ENCODE results near the gene CD74.

The CD74 gene

GRCh38 chr5:150442699-150443080 lies 30.0 kb upstream of the CD74 start:
- TF ChIP-seq FOXP2 (optimal IDR thresholded peaks at IDR 0.05; ENCODE audit: borderline replicate concordance, extremely low read depth, extremely low read length, insufficient read depth) (no peak), POLR2AphosphoS5 (IDR thresholded peaks at IDR 0.05; ENCODE audit: low read depth, low read length) (peak; percentile 51; the same call in 1 of the 2 replicates)

GRCh38 chr5:150441813-150442698 lies 29.3 kb upstream of the CD74 start:
- no peak for TF ChIP-seq FOXP2 (optimal IDR thresholded peaks at IDR 0.05; ENCODE audit: borderline replicate concordance, extremely low read depth, extremely low read length, insufficient read depth)
- no peak for TF ChIP-seq TAF1 (IDR thresholded peaks at IDR 0.05; ENCODE audit: borderline replicate concordance, insufficient read depth, low read length)
- TF ChIP-seq SIN3A (IDR thresholded peaks at IDR 0.05; ENCODE audit: borderline replicate concordance, insufficient read depth, low read length) = no peak
- TF ChIP-seq POLR2AphosphoS5 (IDR thresholded peaks at IDR 0.05; ENCODE audit: low read depth, low read length) = no peak
- no peak for TF ChIP-seq REST (IDR thresholded peaks at IDR 0.05; ENCODE audit: insufficient read depth in 1 of 2, low read depth in 2 of 2, low read length in 2 of 2)

- TF ChIP-seq TAF1 (IDR thresholded peaks at IDR 0.05; ENCODE audit: borderline replicate concordance, insufficient read depth, low read length) (no peak), SIN3A (IDR thresholded peaks at IDR 0.05; ENCODE audit: borderline replicate concordance, insufficient read depth, low read length) (no peak), FOXP2 (optimal IDR thresholded peaks at IDR 0.05; ENCODE audit: borderline replicate concordance, extremely low read depth, extremely low read length, insufficient read depth) (no peak), REST (IDR thresholded peaks at IDR 0.05; ENCODE audit: insufficient read depth in 1 of 2, low read depth in 2 of 2, low read length in 2 of 2) (no peak), POLR2AphosphoS5 (IDR thresholded peaks at IDR 0.05; ENCODE audit: low read depth, low read length) (no peak)
These were observed 28.5 kb upstream of the CD74 start for GRCh38 chr5:150440948-150441812.

GRCh38 chr5:150438873-150439546 lies 26.3 kb upstream of the CD74 start:
- TF ChIP-seq TAF1 (IDR thresholded peaks at IDR 0.05; ENCODE audit: borderline replicate concordance, insufficient read depth, low read length) = no peak
- TF ChIP-seq SIN3A (IDR thresholded peaks at IDR 0.05; ENCODE audit: borderline replicate concordance, insufficient read depth, low read length) = no peak
- no peak for TF ChIP-seq POLR2AphosphoS5 (IDR thresholded peaks at IDR 0.05; ENCODE audit: low read depth, low read length)
- TF ChIP-seq FOXP2 (optimal IDR thresholded peaks at IDR 0.05; ENCODE audit: borderline replicate concordance, extremely low read depth, extremely low read length, insufficient read depth) = no peak
- no peak for TF ChIP-seq REST (IDR thresholded peaks at IDR 0.05; ENCODE audit: insufficient read depth in 1 of 2, low read depth in 2 of 2, low read length in 2 of 2)

- TF ChIP-seq FOXP2 (optimal IDR thresholded peaks at IDR 0.05; ENCODE audit: borderline replicate concordance, extremely low read depth, extremely low read length, insufficient read depth) (no peak), TAF1 (IDR thresholded peaks at IDR 0.05; ENCODE audit: borderline replicate concordance, insufficient read depth, low read length) (no peak), SIN3A (IDR thresholded peaks at IDR 0.05; ENCODE audit: borderline replicate concordance, insufficient read depth, low read length) (no peak), REST (IDR thresholded peaks at IDR 0.05; ENCODE audit: insufficient read depth in 1 of 2, low read depth in 2 of 2, low read length in 2 of 2) (no peak), POLR2AphosphoS5 (IDR thresholded peaks at IDR 0.05; ENCODE audit: low read depth, low read length) (no peak)
These were observed 23.5 kb upstream of the CD74 start for GRCh38 chr5:150436141-150436680.

Measured in PFSK-1 (cell line).